Keratinocyte (primary cell): ENCODE measurements around the gene ARHGAP24.

Source experiments
- EZH2 ChIP-seq: IDR thresholded peaks from one replicate; pipeline ENCODE4 v1.6.1; 2012; ENCODE audit warnings: inconsistent platforms, mild to moderate bottlenecking, low read length, moderate library complexity
- TF ChIP-seq, protein P1 (sequence below), 3 experiments: IDR thresholded peaks in 1 of 3; conservative IDR thresholded peaks in 1 of 3; optimal IDR thresholded peaks in 1 of 3; 2 replicates in 2 of 3; 3 replicates in 1 of 3; pipeline versions ENCODE3 to v1.5.1; 2011; ENCODE audit warnings: low read length in 3 of 3, mild to moderate bottlenecking in 3 of 3, moderate library complexity in 2 of 3, control low read depth in 1 of 3, inconsistent platforms in 1 of 3; ENCODE audit not compliant: insufficient read depth in 2 of 3; ENCODE audit errors: extremely low read depth in 1 of 3

DNA sequence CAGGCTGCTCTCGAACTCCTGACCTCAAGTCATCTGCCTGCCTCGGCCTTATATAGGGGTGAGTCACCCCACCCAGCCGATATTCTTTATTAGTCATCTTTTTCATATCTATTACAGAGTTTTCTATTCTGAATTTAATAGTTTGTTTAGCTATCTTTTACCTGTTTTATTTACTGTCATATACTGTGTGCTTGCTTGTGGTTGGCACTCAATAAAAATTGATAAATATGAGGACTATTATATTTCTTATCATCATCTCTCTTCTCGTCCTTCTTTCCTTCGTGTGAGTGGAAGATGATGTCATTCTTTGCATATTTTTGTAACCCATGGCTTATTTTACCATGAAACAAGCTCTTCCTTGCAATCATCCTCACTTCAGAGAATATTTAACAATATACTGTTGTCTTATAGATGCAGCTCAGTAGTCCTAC lies 265.5 kb downstream of the ARHGAP24 start:
- no peak for TF ChIP-seq EZH2
- TF ChIP-seq, protein P1, sequence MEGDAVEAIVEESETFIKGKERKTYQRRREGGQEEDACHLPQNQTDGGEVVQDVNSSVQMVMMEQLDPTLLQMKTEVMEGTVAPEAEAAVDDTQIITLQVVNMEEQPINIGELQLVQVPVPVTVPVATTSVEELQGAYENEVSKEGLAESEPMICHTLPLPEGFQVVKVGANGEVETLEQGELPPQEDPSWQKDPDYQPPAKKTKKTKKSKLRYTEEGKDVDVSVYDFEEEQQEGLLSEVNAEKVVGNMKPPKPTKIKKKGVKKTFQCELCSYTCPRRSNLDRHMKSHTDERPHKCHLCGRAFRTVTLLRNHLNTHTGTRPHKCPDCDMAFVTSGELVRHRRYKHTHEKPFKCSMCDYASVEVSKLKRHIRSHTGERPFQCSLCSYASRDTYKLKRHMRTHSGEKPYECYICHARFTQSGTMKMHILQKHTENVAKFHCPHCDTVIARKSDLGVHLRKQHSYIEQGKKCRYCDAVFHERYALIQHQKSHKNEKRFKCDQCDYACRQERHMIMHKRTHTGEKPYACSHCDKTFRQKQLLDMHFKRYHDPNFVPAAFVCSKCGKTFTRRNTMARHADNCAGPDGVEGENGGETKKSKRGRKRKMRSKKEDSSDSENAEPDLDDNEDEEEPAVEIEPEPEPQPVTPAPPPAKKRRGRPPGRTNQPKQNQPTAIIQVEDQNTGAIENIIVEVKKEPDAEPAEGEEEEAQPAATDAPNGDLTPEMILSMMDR (optimal IDR thresholded peaks at IDR 0.05 in 1 of 3, IDR thresholded peaks at IDR 0.05 in 1 of 3, conservative IDR thresholded peaks at IDR 0.05 in 1 of 3; ENCODE audit: extremely low read depth in 1 of 3, insufficient read depth in 2 of 3, low read length in 3 of 3) = no peak
